VCaP (cell line): ENCODE results near the gene MAVS.

Experiments
- H3K27ac ChIP-seq: fragments of 450-650 bp; 2 replicates; pipeline ENCODE4 v1.5.1; 2017
- TF ChIP-seq, protein P1 (sequence below): fragments of 450-650 bp; conservative IDR thresholded peaks from 2 replicates; pipeline ENCODE4 v1.5.1; 2017; ENCODE audit warnings: mild to moderate bottlenecking, moderate library complexity

Gene MAVS

DNA sequence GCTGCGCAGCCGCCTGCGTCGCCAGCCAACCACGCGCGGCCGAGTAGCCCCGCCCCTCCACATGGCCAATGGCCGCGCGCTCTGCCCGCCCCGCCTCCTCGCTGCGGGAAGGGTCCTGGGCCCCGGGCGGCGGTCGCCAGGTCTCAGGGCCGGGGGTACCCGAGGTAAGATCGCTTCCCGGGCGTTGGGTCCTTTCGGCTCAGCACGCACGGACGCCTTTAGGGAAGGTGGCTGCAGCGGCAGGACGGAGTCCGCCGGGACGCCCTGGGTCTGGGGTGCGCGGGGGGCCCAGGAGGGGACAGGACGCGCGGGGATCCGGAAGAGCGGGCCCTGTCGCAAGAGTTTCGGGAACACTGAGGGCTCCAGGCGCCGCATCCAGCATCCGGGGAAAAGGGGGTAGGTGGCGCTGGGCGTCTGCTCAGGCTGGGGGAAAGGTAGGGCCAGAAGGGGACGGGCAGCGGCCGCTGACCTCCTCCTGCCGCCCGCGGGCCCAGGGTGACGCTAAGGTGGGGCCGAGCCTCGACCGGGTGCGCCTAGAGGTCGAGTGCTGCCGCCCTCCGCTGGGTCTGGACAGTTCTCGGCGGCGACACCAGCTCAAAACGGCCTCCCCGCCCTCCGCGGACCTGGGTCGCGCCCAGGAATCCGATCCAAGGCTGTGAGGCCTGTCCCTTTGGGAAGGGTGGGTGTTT is at the start of gene MAVS:
TSS of gene MAVS (plus strand) at position 95 of the 689 bp plus-strand sequence. CDS start 7,791 bp downstream, outside the sequence.
- TF ChIP-seq, protein P1, sequence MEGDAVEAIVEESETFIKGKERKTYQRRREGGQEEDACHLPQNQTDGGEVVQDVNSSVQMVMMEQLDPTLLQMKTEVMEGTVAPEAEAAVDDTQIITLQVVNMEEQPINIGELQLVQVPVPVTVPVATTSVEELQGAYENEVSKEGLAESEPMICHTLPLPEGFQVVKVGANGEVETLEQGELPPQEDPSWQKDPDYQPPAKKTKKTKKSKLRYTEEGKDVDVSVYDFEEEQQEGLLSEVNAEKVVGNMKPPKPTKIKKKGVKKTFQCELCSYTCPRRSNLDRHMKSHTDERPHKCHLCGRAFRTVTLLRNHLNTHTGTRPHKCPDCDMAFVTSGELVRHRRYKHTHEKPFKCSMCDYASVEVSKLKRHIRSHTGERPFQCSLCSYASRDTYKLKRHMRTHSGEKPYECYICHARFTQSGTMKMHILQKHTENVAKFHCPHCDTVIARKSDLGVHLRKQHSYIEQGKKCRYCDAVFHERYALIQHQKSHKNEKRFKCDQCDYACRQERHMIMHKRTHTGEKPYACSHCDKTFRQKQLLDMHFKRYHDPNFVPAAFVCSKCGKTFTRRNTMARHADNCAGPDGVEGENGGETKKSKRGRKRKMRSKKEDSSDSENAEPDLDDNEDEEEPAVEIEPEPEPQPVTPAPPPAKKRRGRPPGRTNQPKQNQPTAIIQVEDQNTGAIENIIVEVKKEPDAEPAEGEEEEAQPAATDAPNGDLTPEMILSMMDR: no peak; the same call in 1 of the 2 replicates
- peak within 1 kb of the TSS; percentile 93 for H3K27ac ChIP-seq

GRCh38 chr20:3797226-3797545 is 49.4 kb upstream of the MAVS start:
- TF ChIP-seq, protein P1: no peak
- peak overlapping the region; percentile 92; the same call in 1 of the 2 replicates for H3K27ac ChIP-seq

DNA sequence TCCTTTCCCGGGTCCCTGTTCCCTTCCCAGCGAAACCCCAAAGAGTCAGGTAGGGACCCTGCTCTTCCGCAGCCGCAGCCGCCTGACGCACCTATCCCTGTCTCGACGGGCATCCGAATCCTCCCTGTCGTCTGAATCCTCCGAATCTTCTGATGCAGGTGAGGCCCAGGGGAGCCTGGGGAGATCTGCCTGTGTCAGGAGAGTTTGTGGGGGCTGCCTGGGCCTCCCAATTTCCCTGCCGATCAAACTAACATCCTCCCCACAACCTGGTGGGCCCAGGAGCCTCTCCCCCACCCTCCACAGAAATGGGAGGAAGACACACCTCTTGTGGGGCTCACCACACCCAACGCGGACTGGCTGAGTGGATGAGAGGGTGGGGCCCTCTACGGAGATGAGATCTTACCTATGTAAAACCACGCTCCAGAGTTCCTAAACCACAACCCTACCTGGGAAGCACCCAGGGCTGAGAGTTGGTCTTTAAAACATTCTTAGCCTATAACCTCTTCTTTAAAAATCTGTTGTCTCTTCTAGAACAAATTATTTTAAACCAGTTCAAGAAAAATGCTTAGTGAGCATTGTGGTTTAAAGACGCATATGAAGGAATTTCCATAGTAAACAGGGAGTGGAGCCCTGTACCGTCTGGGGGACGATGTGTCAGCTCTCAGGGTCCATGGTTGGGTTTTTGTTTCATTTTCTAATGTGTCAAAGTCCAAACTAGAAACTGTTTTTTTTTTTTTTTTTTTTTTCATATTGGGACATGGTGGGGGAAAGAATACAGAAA is 48.9 kb upstream of the MAVS start:
- TF ChIP-seq, protein P1: no peak
- H3K27ac ChIP-seq: peak overlapping the region; percentile 92; the same call in 1 of the 2 replicates

- no peak overlapping the region for H3K27ac ChIP-seq
- TF ChIP-seq, protein P1: no peak
Observed at GRCh38 chr20:3798373-3798768, 48.3 kb upstream of the MAVS start.

DNA sequence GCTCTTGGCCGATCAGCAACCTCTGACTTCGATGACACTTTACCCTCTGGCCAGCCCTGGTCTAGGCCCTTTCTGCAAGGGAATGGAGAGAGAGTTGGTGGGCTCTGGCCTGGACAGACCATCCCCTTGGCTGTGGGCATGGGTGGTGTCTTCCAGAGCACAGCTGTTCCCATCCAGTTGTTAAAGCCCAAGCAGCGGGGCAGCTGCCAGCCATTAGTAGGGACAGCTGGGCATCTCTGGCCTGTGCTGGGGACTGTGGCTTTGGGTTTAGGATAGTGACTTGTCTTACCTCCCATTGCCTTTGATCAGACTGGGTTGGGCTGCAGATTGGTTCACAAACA is 47.8 kb upstream of the MAVS start:
- H3K27ac ChIP-seq: no peak overlapping the region
- TF ChIP-seq, protein P1: no peak

DNA sequence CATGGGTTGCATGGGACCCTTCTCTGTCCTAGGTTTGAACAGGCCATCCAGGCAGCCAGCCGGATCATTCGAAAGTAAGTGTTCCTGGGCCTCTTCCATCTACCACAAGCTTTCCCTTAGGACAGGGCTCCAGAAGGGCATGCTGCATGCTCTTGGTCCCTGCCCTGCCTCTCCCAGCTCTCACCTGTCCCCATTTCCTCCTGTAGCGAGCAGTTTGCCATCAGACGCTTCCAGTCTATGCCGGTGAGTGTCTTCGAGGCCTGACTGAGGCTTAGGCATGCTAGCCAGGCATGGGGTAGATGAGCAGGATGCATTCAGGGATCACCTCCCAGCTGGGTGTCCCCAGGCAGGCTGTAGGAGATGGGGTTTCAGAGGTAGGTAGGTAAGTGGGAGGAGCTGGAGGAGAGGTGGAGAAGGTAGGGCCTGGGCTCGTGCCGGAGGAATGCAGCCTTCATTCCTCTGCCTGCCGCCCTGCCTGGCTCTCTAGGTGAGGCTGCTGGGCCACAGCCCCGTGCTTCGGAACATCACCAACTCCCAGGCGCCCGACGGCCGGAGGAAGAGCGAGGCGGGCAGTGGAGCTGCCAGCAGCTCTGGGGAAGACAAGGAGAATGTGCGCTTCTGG is 46.3 kb upstream of the MAVS start:
- TF ChIP-seq, protein P1: no peak
- H3K27ac ChIP-seq: no peak overlapping the region

DNA sequence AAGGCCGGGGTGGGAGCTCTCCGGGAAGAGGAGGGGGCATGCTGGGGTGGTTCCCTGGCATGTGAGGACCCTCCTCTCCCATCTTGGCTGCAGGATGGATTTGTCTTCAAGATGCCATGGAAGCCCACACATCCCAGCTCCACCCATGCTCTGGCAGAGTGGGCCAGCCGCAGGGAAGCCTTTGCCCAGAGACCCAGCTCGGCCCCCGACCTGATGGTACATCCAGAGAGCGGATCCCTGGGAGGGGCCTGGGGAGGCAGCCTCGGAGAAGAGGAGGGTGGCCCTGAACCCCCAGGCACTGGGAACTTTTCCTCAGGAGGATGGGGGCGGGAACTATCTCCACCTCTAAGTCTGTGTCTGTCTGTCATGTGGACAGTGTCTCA is 45.8 kb upstream of the MAVS start:
- no peak overlapping the region for H3K27ac ChIP-seq
- TF ChIP-seq, protein P1: no peak
